ENCODE measurements around the gene SUV39H1. TPM values are rescaled to one million over a fixed set of nuclear protein-coding genes. Genes with fewer than 3 reads are reported as not detected.

The SUV39H1 gene
- polyA plus RNA-seq, 1 experiment = 2.4 TPM

DNA sequence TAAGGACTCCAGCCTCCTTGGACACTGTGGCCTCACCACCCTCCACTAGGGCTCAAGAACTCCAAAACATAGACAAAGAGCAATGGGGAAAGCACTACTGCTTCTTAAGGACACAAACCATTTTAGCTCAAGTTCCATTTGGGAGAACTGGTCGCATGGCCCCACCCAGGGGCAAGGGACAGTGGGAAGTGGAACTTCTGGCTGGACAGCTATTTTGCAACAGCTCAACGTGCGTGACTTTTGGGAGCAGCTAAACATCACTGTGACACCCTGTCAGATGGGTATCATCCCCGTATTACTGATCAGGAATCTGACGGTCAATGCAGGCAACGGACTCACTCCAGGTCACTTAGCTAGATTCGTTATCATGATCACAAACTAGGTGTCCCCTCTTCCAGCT is 56.0 kb downstream of the SUV39H1 start:
- DNase-seq (ENCODE audit: low read depth, low spot score) = no peak

DNA sequence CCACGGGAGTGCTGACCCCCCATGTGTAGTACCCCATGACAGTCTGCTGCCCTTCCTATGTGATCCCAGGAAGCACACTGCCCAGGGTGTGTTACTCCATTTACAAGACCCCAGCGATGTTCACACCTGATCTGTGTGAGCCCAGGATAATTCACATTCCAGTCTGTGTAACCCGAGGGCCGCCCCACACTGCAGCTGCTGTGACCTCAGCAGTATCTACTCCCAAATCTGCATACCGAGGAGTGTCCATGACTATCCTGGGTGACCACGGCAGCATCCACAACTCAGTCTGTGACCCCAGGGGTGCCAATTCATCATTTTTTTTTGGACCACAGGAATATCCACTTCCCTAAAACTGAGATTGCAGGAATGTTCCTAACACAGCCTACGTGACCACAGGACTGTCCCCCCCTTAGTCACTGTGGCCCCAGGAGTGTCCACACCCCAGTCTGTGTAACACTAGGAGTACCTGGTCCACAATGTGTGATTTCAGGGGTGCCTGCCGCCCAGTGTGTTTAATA is 57.2 kb downstream of the SUV39H1 start:
- TF ChIP-seq, protein P1, sequence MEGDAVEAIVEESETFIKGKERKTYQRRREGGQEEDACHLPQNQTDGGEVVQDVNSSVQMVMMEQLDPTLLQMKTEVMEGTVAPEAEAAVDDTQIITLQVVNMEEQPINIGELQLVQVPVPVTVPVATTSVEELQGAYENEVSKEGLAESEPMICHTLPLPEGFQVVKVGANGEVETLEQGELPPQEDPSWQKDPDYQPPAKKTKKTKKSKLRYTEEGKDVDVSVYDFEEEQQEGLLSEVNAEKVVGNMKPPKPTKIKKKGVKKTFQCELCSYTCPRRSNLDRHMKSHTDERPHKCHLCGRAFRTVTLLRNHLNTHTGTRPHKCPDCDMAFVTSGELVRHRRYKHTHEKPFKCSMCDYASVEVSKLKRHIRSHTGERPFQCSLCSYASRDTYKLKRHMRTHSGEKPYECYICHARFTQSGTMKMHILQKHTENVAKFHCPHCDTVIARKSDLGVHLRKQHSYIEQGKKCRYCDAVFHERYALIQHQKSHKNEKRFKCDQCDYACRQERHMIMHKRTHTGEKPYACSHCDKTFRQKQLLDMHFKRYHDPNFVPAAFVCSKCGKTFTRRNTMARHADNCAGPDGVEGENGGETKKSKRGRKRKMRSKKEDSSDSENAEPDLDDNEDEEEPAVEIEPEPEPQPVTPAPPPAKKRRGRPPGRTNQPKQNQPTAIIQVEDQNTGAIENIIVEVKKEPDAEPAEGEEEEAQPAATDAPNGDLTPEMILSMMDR (IDR thresholded peaks at IDR 0.05; ENCODE audit: low read depth, low read length) = no peak
- POLR2A ChIA-PET = no interaction called here

More for the DNA sequence above, 56.0 kb downstream of the SUV39H1 start:
- no peaks in the 10 kb centered on the region for H3K9me3 ChIP-seq (ENCODE audit: control insufficient read depth, insufficient read depth, low read length)
- POLR2A ChIA-PET = no interaction called here
- TF ChIP-seq, protein P1 (IDR thresholded peaks at IDR 0.05; ENCODE audit: low read depth, low read length) = no peak
- no peak overlapping the region for H3K27ac ChIP-seq (ENCODE audit: low read depth, low read length)
- no peaks in the 10 kb centered on the region for H3K27me3 ChIP-seq (ENCODE audit: control insufficient read depth, insufficient read depth, low read length)
- H3K4me3 ChIP-seq (ENCODE audit: low read depth, low read length) = no peak overlapping the region
- CTCF ChIA-PET = no interaction called here

DNA sequence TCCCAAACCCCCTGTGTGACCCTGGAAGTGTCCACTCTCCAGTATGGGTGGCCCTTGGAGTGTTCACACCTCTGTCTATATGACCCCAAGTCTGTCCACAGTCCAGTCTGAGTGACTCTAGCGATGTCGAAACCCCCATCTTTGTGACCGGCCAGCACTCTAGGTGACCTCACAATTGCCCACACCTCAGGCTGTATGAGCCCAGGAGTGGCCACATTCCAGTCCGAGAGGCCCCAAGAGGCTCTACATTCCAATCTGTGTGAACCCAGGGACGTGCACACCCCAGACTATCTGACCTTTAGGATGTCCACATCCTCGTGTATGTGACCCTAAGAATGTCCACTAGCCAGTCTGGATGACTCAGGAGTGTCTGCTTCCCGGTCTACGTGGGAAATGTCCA is 57.7 kb downstream of the SUV39H1 start:
- Histone ChIP-seq H3K27me3 (ENCODE audit: control insufficient read depth, insufficient read depth, low read length) (no peaks in the 10 kb centered on the region), H3K9me3 (ENCODE audit: control insufficient read depth, insufficient read depth, low read length) (no peaks in the 10 kb centered on the region), H3K4me3 (ENCODE audit: low read depth, low read length) (no peak overlapping the region), H3K27ac (ENCODE audit: low read depth, low read length) (no peak overlapping the region)
- POLR2A ChIA-PET = no interaction called here
- TF ChIP-seq, protein P1 (IDR thresholded peaks at IDR 0.05; ENCODE audit: low read depth, low read length) = no peak
- CTCF ChIA-PET = no interaction called here
- no peak for DNase-seq (ENCODE audit: low read depth, low spot score)

More for the DNA sequence above, 57.2 kb downstream of the SUV39H1 start:
- H3K4me3 ChIP-seq (ENCODE audit: low read depth, low read length) = no peak overlapping the region
- H3K27me3 ChIP-seq (ENCODE audit: control insufficient read depth, insufficient read depth, low read length) = no peaks in the 10 kb centered on the region
- DNase-seq (ENCODE audit: low read depth, low spot score) = no peak
- CTCF ChIA-PET = no interaction called here
- no peak overlapping the region for H3K27ac ChIP-seq (ENCODE audit: low read depth, low read length)
- H3K9me3 ChIP-seq (ENCODE audit: control insufficient read depth, insufficient read depth, low read length) = no peaks in the 10 kb centered on the region

Small RNAs within 50 kb of the gene (small RNA-seq; reads per million reads assigned to genes)
- gene RNU6-1056P (ENCODE audit: insufficient read length, low read depth) = not detected

Other genes starting within 250 kb of the SUV39H1 start
- gene SLC38A5, start 226.5 kb upstream of the SUV39H1 start, polyA plus RNA-seq (2011; rRNA removed) = 19.1 and 22.3 TPM in 2 replicates
- gene FTSJ1, start 220.5 kb upstream of the SUV39H1 start, polyA plus RNA-seq (2011; rRNA removed) = 19.7 and 26.3 TPM in 2 replicates
- gene PORCN, start 187.7 kb upstream of the SUV39H1 start, polyA plus RNA-seq (2011; rRNA removed) = 8.4 and 11.6 TPM in 2 replicates
- 19.8 and 23.8 TPM in 2 replicates for gene EBP, start 174.9 kb upstream of the SUV39H1 start, polyA plus RNA-seq (2011; rRNA removed)
- 7.9 and 9.3 TPM in 2 replicates for gene TBC1D25, start 157.0 kb upstream of the SUV39H1 start, polyA plus RNA-seq (2011; rRNA removed)
- gene RBM3, start 122.2 kb upstream of the SUV39H1 start, polyA plus RNA-seq (2011; rRNA removed) = 294 and 317 TPM in 2 replicates
- gene WDR13, start 99.2 kb upstream of the SUV39H1 start, polyA plus RNA-seq (2011; rRNA removed) = 24.1 and 50.3 TPM in 2 replicates
- 0.14 TPM in 1 of 2 replicates, not detected in the other for gene WAS, start 12.9 kb upstream of the SUV39H1 start, polyA plus RNA-seq (2011; rRNA removed)
- gene GLOD5, start 65.0 kb downstream of the SUV39H1 start, polyA plus RNA-seq (2011; rRNA removed) = not detected in 2 replicates
- gene GATA1, start 89.9 kb downstream of the SUV39H1 start, polyA plus RNA-seq (2011; rRNA removed) = not detected in 2 replicates
- gene HDAC6, start 105.3 kb downstream of the SUV39H1 start, polyA plus RNA-seq (2011; rRNA removed) = 20.5 and 22.8 TPM in 2 replicates
- not detected in 2 replicates for gene ERAS, start 129.8 kb downstream of the SUV39H1 start, polyA plus RNA-seq (2011; rRNA removed)
- gene PCSK1N, start 138.9 kb downstream of the SUV39H1 start, polyA plus RNA-seq (2011; rRNA removed) = not detected in 2 replicates
- gene TIMM17B, start 201.0 kb downstream of the SUV39H1 start, polyA plus RNA-seq (2011; rRNA removed) = 31.2 and 42.1 TPM in 2 replicates
- 49.5 and 69.3 TPM in 2 replicates for gene PQBP1, start 201.2 kb downstream of the SUV39H1 start, polyA plus RNA-seq (2011; rRNA removed)
- gene SLC35A2, start 214.9 kb downstream of the SUV39H1 start, polyA plus RNA-seq (2011; rRNA removed) = 39.2 and 47.5 TPM in 2 replicates
- gene PIM2, start 222.3 kb downstream of the SUV39H1 start, polyA plus RNA-seq (2011; rRNA removed) = 3.8 TPM in 2 replicates